Upper lobe of right lung (tissue), 1 donor: ENCODE results near the gene KCNK5. TPM values are rescaled to one million over a fixed set of nuclear protein-coding genes. Genes with fewer than 3 reads are reported as not detected.

ENCODE experiments used
- ATAC-seq: fragments of 200-7000 bp; cut with Tn5 transposase; one replicate; pipeline ENCODE4 v1.9.1; 2020; ENCODE audit warnings: mild to moderate bottlenecking, moderate library complexity
- DNase-seq: peaks from one replicate; pipeline ENCODE4 v3.0.0-alpha.2; 2020
- H3K27ac ChIP-seq: fragments of 200-600 bp; one replicate; pipeline ENCODE4 v1.8.0; 2022
- H3K27me3 ChIP-seq: fragments of 200-600 bp; one replicate; pipeline ENCODE4 v1.8.0; 2022; ENCODE audit warnings: mild to moderate bottlenecking
- H3K36me3 ChIP-seq: fragments of 200-600 bp; one replicate; pipeline ENCODE4 v1.8.0; 2022
- H3K4me1 ChIP-seq: fragments of 200-600 bp; one replicate; pipeline ENCODE4 v1.8.0; 2022
- H3K4me3 ChIP-seq: fragments of 200-600 bp; one replicate; pipeline ENCODE4 v1.8.0; 2022; ENCODE audit warnings: mild to moderate bottlenecking
- H3K9me3 ChIP-seq: fragments of 200-600 bp; one replicate; pipeline ENCODE4 v1.8.0; 2022
- CTCF ChIP-seq: fragments of 200-600 bp; IDR thresholded peaks from one replicate; pipeline ENCODE4 v1.8.0; 2022; ENCODE audit warnings: antibody characterized with exemption
- intact Hi-C: fragments of 100-400 bp; cut with DNase I; formaldehyde crosslinking; loops from one replicate; pipeline ENCODE4 v1.11.0; 2022
- total RNA-seq: library from RNA; stranded (reverse); fragmentation: NEBNext Ultra II Directional; extraction: Animal tissue kit (Norgen Biotek cat#: 25700); gene quantifications from one replicate; pipeline ENCODE4 v1.2.1, GENCODE V29; 2021
- donor health status: DM: no; HTN: yes; CAD: no; lungs with severe emphysema.

The KCNK5 gene
- total RNA-seq, 1 donor from 2014 or later = 10.0 TPM

- Histone ChIP-seq H3K36me3 (no peaks in the 10 kb centered on the region), H3K4me3 (no peak overlapping the region), H3K27me3 (no peaks in the 10 kb centered on the region), H3K4me1 (no peaks in the 10 kb centered on the region), H3K27ac (no peak overlapping the region), H3K9me3 (no peaks in the 10 kb centered on the region)
- no peak for DNase-seq
- no peak for ATAC-seq
- intact Hi-C loops = loop anchor here (5.0 kb wide), 1 partner anchor 135 kb away; no protein-coding TSS in a partner anchor
- TF ChIP-seq CTCF = no peak
Observed at GRCh38 chr6:39166912-39167290, 62.4 kb downstream of the KCNK5 start.

GRCh38 chr6:39166189-39166911, 62.9 kb downstream of the KCNK5 start:
- Histone ChIP-seq H3K36me3 (no peaks in the 10 kb centered on the region), H3K4me1 (no peaks in the 10 kb centered on the region), H3K4me3 (no peak overlapping the region), H3K27ac (no peak overlapping the region), H3K9me3 (no peaks in the 10 kb centered on the region), H3K27me3 (no peaks in the 10 kb centered on the region)
- DNase-seq (peak; percentile 92), ATAC-seq (peak; percentile 92)
- peak; percentile 91 for TF ChIP-seq CTCF
- intact Hi-C loops = loop anchor here (5.0 kb wide), 1 partner anchor 136 kb away; no protein-coding TSS in a partner anchor

- no peaks in the 10 kb centered on the region for H3K36me3 ChIP-seq
- H3K27me3 ChIP-seq = no peaks in the 10 kb centered on the region
- no peaks in the 10 kb centered on the region for H3K9me3 ChIP-seq
- DNase-seq (no peak), ATAC-seq (no peak)
- intact Hi-C loops = no loop called here
- TF ChIP-seq CTCF = no peak
- no peak overlapping the region for H3K27ac ChIP-seq
- no peak overlapping the region for H3K4me3 ChIP-seq
- no peaks in the 10 kb centered on the region for H3K4me1 ChIP-seq
Observed at GRCh38 chr6:39157511-39157910, 71.8 kb downstream of the KCNK5 start.

- no peaks in the 10 kb centered on the region for H3K4me1 ChIP-seq
- H3K36me3 ChIP-seq = no peaks in the 10 kb centered on the region
- intact Hi-C loops = no loop called here
- no peak for TF ChIP-seq CTCF
- DNase-seq (no peak), ATAC-seq (no peak)
- no peaks in the 10 kb centered on the region for H3K9me3 ChIP-seq
- no peak overlapping the region for H3K27ac ChIP-seq
- no peak overlapping the region for H3K4me3 ChIP-seq
- H3K27me3 ChIP-seq = no peaks in the 10 kb centered on the region
Observed at GRCh38 chr6:39156801-39157200, 72.5 kb downstream of the KCNK5 start.

GRCh38 chr6:39154705-39155104, 74.6 kb downstream of the KCNK5 start:
- intact Hi-C loops = no loop called here
- ATAC-seq (no peak), DNase-seq (no peak)
- Histone ChIP-seq H3K4me1 (no peaks in the 10 kb centered on the region), H3K4me3 (no peak overlapping the region), H3K36me3 (no peaks in the 10 kb centered on the region), H3K9me3 (no peaks in the 10 kb centered on the region), H3K27me3 (no peaks in the 10 kb centered on the region), H3K27ac (no peak overlapping the region)
- TF ChIP-seq CTCF = no peak
